ENCODE measurements around the gene HDAC3.

- TF ChIP-seq ZNF707 (tag by site-specific recombination; IDR thresholded peaks at IDR 0.05) = no peak
- TF ChIP-seq, protein P1, sequence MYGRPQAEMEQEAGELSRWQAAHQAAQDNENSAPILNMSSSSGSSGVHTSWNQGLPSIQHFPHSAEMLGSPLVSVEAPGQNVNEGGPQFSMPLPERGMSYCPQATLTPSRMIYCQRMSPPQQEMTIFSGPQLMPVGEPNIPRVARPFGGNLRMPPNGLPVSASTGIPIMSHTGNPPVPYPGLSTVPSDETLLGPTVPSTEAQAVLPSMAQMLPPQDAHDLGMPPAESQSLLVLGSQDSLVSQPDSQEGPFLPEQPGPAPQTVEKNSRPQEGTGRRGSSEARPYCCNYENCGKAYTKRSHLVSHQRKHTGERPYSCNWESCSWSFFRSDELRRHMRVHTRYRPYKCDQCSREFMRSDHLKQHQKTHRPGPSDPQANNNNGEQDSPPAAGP (tag by site-specific recombination; IDR thresholded peaks at IDR 0.05) = no peak
Measured at GRCh38 chr5:141675672-141676071, 39.0 kb upstream of the HDAC3 start.

All from HEK293 (cell line).